Ectodermal cell (in vitro differentiated cells): Measurements from ENCODE around the gene MOSMO.
"Not testable (repeated sequence)": the region's sequence is repeated elsewhere in the genome, so short reads cannot be mapped to it uniquely, and the experiment has no call there.

ENCODE experiments used
- H3K27ac ChIP-seq: 2 replicates; pipeline ENCODE4 v1.7.0; 2013; ENCODE audit warnings: mild to moderate bottlenecking, low read depth, low read length; ENCODE audit not compliant: insufficient read depth, poor library complexity, severe bottlenecking
- H3K27me3 ChIP-seq: 2 replicates; pipeline ENCODE4 v1.7.0; 2013; ENCODE audit warnings: mild to moderate bottlenecking, low read length; ENCODE audit not compliant: insufficient read depth, control insufficient read depth, poor library complexity, severe bottlenecking
- H3K36me3 ChIP-seq: one replicate; pipeline ENCODE4 v1.7.0; 2013; ENCODE audit warnings: low read length; ENCODE audit not compliant: control insufficient read depth, insufficient read depth
- H3K4me1 ChIP-seq: one replicate; pipeline ENCODE4 v1.7.0; 2013; ENCODE audit warnings: low read length; ENCODE audit not compliant: control insufficient read depth, insufficient read depth
- H3K4me3 ChIP-seq: 2 replicates; pipeline ENCODE4 v1.7.0; 2013; ENCODE audit warnings: low read depth, low read length, control low read depth; ENCODE audit not compliant: insufficient read depth
- H3K9me3 ChIP-seq: 2 replicates; pipeline ENCODE4 v1.7.0; 2013; ENCODE audit warnings: mild to moderate bottlenecking, low read length, moderate library complexity; ENCODE audit not compliant: control insufficient read depth
- WGBS, 2 experiments: methylation state at CpG; one replicate each; pipeline ENCODE4 v1.1.7; 2013; ENCODE audit warnings: missing lambda C conversion rate in 2 of 2; 5-methylcytosine and 5-hydroxymethylcytosine counted together

Gene MOSMO

DNA sequence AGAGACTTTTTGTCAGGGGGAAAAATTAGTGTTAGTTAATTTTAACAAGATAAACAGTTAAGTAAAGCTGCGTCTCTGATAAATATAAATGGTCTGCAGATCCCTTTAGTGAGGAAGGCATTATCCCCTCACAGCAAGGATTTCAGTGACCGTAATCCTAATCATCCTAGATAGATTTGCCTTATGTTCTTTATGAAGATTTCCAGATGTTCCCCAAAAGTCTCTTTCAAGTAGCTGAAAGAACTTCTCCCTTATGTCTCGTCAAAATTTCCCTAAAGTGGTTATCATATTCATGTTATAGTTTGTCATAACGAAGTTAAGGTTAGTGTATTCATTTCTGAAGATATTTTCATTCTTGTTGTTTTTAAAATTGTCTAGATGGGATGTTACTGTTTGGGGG, 5.6 kb downstream of the MOSMO start:
- Histone ChIP-seq H3K4me1 (no peaks in the 10 kb centered on the region), H3K4me3 (no peak overlapping the region), H3K27me3 (peaks cover 5% of the 10 kb centered on the region), H3K36me3 (no peaks in the 10 kb centered on the region), H3K27ac (no peak overlapping the region), H3K9me3 (no peaks in the 10 kb centered on the region)
- 92 to 94% methylated on average over 4 of the region's 4 CpGs for WGBS, 2 experiments

DNA sequence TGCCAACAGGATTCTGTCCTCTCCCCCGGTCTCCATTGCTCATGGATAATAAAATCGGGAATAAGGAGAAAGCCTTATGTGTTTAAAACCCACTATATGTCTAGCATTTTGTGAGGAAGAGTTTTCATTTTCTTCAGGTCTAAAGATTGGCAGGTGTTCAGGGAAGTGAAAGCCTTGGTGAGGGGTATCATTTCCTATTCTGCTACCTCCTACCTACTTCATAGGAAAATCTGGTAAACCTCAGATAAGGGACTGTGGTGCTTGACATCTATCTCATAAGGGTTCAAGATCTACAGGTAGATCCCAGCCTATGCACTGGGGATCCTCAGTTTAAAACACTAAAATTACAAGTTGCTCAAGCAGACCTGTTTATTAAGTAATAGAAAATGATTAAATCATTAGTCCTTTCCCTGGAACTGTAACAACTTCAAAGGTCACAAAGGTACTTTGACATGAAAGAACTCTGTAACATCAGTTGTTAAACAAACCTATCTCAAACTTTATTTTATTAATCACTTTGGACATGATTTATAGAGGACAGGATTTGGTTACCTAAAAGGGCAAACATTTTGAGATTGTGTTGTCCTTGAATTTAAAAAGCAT, 6.5 kb downstream of the MOSMO start:
- WGBS, 2 experiments: 91 to 92% methylated on average over 2 of the region's 2 CpGs
- H3K4me3 ChIP-seq: no peak overlapping the region
- no peaks in the 10 kb centered on the region for H3K9me3 ChIP-seq
- H3K36me3 ChIP-seq: no peaks in the 10 kb centered on the region
- H3K27me3 ChIP-seq: no peaks in the 10 kb centered on the region
- H3K27ac ChIP-seq: no peak overlapping the region
- no peaks in the 10 kb centered on the region for H3K4me1 ChIP-seq

DNA sequence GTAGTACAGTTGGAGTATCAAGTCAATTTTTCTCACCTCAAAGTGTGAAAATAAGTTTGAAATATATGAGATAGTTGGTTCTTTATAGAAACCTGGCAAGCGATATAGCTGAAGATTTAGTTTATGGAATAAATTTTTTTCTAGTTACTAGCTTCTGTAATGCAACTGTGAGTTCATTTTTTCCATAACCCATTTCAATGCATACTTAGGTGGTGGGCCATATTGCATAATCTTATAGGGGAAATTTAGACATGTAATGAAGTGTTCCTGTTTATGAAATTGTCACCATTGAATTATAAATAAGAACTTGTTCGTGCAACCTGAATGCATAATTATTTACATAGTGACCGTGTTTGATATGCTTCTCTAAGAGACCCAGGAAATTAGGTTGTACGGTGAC, 9.0 kb downstream of the MOSMO start:
- WGBS, 2 experiments: 91 to 100% methylated on average over 2 to 4 of the region's 4 CpGs
- Histone ChIP-seq H3K27me3 (no peaks in the 10 kb centered on the region), H3K4me3 (no peak overlapping the region), H3K9me3 (no peaks in the 10 kb centered on the region), H3K36me3 (no peaks in the 10 kb centered on the region), H3K27ac (no peak overlapping the region), H3K4me1 (no peaks in the 10 kb centered on the region)

DNA sequence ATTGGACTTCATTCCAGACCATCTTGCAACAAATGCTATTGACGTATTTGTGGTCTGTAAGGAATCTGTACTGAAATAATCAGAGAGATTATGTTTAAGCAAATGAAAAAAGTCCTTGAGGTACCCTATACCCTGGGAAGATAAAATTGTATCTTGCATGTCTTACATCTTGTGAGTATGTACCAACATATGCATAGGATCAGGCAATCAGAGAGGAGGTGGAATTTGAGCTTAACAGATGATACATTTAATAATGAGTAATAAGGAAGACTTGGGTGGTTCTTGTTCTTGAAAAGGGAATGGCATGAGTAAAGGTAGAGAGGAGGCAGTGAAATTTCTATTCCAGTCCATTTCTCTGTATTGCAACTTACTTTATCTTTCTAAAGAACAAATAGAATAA, 10.6 kb downstream of the MOSMO start:
- Histone ChIP-seq H3K27ac (no peak overlapping the region), H3K4me1 (no peaks in the 10 kb centered on the region), H3K27me3 (no peaks in the 10 kb centered on the region), H3K9me3 (no peaks in the 10 kb centered on the region), H3K4me3 (no peak overlapping the region), H3K36me3 (no peaks in the 10 kb centered on the region)
- whole genome bisulfite sequencing, 2 experiments: 96 to 100% methylated on average over 1 of the region's 1 CpG

DNA sequence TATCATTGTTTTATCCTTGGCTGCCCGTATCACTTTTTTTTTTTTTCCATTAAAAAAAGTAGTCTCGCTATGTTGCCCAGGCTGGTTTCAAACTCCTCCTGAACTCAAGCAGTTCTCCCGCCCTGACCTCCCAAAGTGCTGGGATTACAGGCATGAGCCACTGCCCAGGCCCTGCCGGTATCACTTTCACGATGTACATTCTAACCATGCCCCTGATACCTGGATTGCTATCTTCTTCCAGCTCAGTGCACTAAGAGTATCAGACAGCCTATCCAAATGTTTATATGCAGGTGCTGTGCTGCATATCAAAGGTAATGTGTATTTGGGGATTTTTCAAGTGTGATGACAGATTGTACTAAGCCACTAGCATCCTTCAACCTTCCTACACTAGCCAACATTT, 14.2 kb downstream of the MOSMO start:
- no peaks in the 10 kb centered on the region for H3K36me3 ChIP-seq
- H3K27me3 ChIP-seq: no peaks in the 10 kb centered on the region
- no peaks in the 10 kb centered on the region for H3K4me1 ChIP-seq
- WGBS, 2 experiments: 93% methylated on average over 5 of the region's 5 CpGs
- no peak overlapping the region for H3K27ac ChIP-seq
- H3K9me3 ChIP-seq: no peaks in the 10 kb centered on the region
- no peak overlapping the region for H3K4me3 ChIP-seq

DNA sequence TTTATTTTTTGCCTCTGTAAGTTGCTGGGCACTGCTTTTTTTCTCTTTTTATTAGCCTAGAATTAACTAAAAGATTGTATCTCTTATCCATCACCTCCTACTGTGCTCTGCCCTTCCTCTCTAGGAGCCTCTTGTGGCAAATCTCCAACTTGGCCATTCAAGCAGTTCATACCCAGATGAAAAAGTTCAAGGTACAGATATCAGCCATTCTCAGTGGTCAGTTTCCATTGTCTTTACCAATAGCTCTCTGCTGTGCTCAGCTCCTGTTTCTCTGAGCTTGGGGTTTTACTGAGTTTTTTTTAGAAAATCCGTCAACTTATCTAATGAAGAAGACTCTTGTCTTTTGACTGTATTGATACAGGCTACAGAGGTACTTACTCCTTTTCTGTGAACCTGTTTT, 15.6 kb downstream of the MOSMO start:
- no peaks in the 10 kb centered on the region for H3K27me3 ChIP-seq
- 83 to 100% methylated on average over 1 of the region's 1 CpG for WGBS, 2 experiments
- no peaks in the 10 kb centered on the region for H3K36me3 ChIP-seq
- H3K4me1 ChIP-seq: no peaks in the 10 kb centered on the region
- H3K4me3 ChIP-seq: no peak overlapping the region
- H3K9me3 ChIP-seq: no peaks in the 10 kb centered on the region
- no peak overlapping the region for H3K27ac ChIP-seq

DNA sequence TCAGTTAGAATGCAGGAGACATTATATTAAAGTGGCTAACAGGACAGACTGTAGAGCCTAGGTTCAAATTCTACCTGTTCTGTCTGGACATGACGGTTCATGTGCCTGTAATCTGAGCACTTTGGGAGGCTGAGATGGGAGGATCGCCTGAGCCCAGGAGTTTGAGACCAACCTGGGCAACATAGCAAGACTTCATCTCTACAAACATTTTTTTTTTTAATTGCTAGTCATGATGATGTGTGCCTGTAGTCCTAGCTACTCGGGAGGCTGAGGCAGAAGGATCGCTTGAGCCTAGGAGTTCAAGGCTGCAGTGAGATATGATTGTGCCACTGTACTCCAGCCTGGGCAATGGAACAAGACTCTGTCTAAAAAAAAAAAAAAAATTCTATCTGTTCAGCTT, 16.9 kb downstream of the MOSMO start:
- not testable (repeated sequence) for H3K4me1 ChIP-seq, H3K4me3 ChIP-seq, H3K27ac ChIP-seq, H3K27me3 ChIP-seq, H3K36me3 ChIP-seq, H3K9me3 ChIP-seq
- WGBS, 2 experiments: 85 to 94% methylated on average over 4 of the region's 4 CpGs

DNA sequence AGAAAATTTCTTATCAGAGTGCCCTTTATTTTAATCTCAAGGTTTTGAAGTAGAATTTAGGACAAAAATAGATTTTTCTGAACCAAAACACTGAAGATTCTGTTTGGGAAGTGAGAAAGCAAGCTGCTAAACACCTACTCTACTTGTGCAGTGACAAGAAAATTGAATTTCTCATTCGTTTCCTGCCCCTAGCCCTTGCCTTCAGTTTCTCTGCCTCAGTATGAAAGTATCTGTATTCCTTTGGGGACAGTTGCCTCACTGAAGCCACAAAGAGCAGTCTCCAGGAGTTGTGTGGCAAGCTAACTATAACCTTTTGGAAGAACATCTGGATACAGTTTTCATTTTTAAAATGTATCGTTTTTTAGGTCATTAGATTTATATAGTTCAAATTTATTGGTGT, 19.7 kb downstream of the MOSMO start:
- H3K4me3 ChIP-seq: no peak overlapping the region
- no peaks in the 10 kb centered on the region for H3K9me3 ChIP-seq
- 87 to 91% methylated on average over 1 to 2 of the region's 2 CpGs for WGBS, 2 experiments
- H3K27me3 ChIP-seq: no peaks in the 10 kb centered on the region
- no peak overlapping the region for H3K27ac ChIP-seq
- no peaks in the 10 kb centered on the region for H3K36me3 ChIP-seq
- H3K4me1 ChIP-seq: no peaks in the 10 kb centered on the region

DNA sequence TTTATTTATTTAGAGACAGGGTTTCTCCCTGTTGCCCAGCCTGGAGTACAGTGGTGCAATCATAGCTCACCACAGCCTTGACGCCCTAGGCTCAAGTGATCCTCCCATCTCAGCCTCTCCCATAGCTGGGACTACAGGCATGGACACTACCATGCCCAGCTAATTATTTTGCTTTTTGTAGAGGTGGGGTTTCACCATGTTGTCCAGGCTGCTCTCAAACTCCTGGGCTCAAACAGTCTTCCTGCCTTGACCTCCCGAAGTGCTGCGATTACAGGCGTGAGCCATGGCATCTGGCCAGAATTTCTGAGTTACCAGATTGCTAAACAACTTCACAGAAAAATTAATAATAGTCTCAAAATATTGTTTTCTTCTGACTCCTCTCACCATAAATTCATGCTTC, 21.7 kb downstream of the MOSMO start:
- 86 to 96% methylated on average over 4 of the region's 4 CpGs for WGBS, 2 experiments
- no peak overlapping the region for H3K27ac ChIP-seq

DNA sequence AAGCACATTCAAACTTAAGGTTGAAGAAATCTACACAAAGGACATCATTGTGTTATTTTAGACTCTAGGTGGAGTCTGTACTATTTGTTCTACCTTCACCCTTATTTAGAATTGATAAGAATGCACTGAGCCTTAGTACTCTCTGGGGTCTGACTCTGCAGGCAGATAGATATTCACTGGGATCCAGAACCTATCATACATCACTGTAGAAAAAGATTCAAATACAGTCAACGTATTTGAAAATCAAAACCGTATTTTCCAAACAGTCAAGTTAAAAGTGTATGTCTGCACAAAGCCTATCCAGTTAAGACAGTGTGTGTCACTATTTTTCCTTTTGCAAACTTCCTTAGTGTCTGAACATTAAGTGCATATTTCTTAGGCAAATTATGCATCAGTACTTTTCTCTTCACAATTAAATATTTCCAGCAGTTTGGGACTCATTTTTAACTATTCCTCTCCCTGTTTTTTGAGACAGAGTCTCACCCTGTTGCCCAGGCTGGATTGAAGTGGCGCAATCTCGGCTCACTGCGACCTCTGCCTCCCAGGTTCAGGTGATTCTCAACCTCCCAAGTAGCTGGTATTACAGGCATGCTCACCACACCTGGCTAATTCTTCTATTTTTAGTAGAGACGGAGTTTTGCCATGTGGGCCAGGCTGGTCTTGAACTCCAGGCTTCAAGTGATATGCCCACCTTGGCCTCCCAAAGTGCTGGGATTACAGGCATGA, 22.3 kb downstream of the MOSMO start:
- 92 to 96% methylated on average over 6 of the region's 6 CpGs for WGBS, 2 experiments
- Histone ChIP-seq H3K27ac (no peak overlapping the region), H3K36me3 (no peaks in the 10 kb centered on the region), H3K4me1 (no peaks in the 10 kb centered on the region), H3K4me3 (no peak overlapping the region), H3K9me3 (no peaks in the 10 kb centered on the region), H3K27me3 (no peaks in the 10 kb centered on the region)

More for the DNA sequence above, 21.7 kb downstream of the MOSMO start:
- H3K4me1 ChIP-seq: no peaks in the 10 kb centered on the region
- H3K9me3 ChIP-seq: no peaks in the 10 kb centered on the region
- H3K4me3 ChIP-seq: no peak overlapping the region
- H3K36me3 ChIP-seq: no peaks in the 10 kb centered on the region
- no peaks in the 10 kb centered on the region for H3K27me3 ChIP-seq
